Muscle of leg (tissue), 11 donors: Measurements from ENCODE around the gene MTARC2. TPM values are rescaled to one million over a fixed set of nuclear protein-coding genes. Genes with fewer than 3 reads are reported as not detected.

Source experiments
- DNase-seq: peaks from one replicate; pipeline ENCODE4 v3.0.0; 2013
- H3K27ac ChIP-seq: one replicate; pipeline ENCODE4 v1.5.1; 2013; ENCODE audit warnings: mild to moderate bottlenecking, low read length, control low read depth
- H3K27me3 ChIP-seq: one replicate; pipeline ENCODE4 v1.6.1; 2013; ENCODE audit warnings: low read length; ENCODE audit not compliant: control insufficient read depth, insufficient read depth
- H3K36me3 ChIP-seq: one replicate; pipeline ENCODE4 v1.6.1; 2013; ENCODE audit warnings: low read length; ENCODE audit not compliant: control insufficient read depth, insufficient read depth
- H3K4me1 ChIP-seq: one replicate; pipeline ENCODE4 v1.6.1; 2013; ENCODE audit warnings: low read length; ENCODE audit not compliant: control insufficient read depth, insufficient read depth
- H3K4me3 ChIP-seq: one replicate; pipeline ENCODE4 v1.5.1; 2013; ENCODE audit warnings: low read length, control low read depth
- H3K9me3 ChIP-seq: replicated peaks from 2 replicates; pipeline ENCODE4 v1.6.1; 2013; ENCODE audit warnings: low read depth, low read length; ENCODE audit not compliant: control insufficient read depth
- WGBS: methylation state at CpG from one replicate; pipeline ENCODE4 v1.1.5; 2013; ENCODE audit warnings: missing lambda C conversion rate; ENCODE audit not compliant: insufficient coverage; 5-methylcytosine and 5-hydroxymethylcytosine counted together
- polyA plus RNA-seq, 8 donors: library from polyadenylated mRNA; unstranded; fragments of 120-200 nt; gene quantifications; one replicate each; pipeline versions ENCODE4 v1.2.1 to v1.2.3, GENCODE V29; 2013; ENCODE audit warnings: inconsistent platforms in 1 of 8, low replicate concordance in 1 of 8; ENCODE audit not compliant: insufficient read length in 8 of 8, insufficient read depth in 1 of 8
- total RNA-seq: library from RNA; stranded (reverse); fragments of 120-200 nt; gene quantifications from one replicate; pipeline ENCODE4 v1.2.4, GENCODE V29; 2013

Gene MTARC2
- total and polyA plus RNA-seq, 9 donors, result 7.0 to 21.4 (median 15.9) TPM

- H3K9me3 ChIP-seq, result no peaks in the 10 kb centered on the region
- DNase-seq, result no peak
- peaks cover 14% of the 10 kb centered on the region for H3K4me1 ChIP-seq
- H3K27me3 ChIP-seq, result peaks cover 5% of the 10 kb centered on the region
- no CpG with 5 or more reads among the region's 4 CpGs for WGBS
- no peak overlapping the region for H3K27ac ChIP-seq
- H3K4me3 ChIP-seq, result no peak overlapping the region
- H3K36me3 ChIP-seq, result peaks cover 13% of the 10 kb centered on the region
Measured at GRCh38 chr1:220784751-220785150, 36.6 kb downstream of the MTARC2 start.

DNA sequence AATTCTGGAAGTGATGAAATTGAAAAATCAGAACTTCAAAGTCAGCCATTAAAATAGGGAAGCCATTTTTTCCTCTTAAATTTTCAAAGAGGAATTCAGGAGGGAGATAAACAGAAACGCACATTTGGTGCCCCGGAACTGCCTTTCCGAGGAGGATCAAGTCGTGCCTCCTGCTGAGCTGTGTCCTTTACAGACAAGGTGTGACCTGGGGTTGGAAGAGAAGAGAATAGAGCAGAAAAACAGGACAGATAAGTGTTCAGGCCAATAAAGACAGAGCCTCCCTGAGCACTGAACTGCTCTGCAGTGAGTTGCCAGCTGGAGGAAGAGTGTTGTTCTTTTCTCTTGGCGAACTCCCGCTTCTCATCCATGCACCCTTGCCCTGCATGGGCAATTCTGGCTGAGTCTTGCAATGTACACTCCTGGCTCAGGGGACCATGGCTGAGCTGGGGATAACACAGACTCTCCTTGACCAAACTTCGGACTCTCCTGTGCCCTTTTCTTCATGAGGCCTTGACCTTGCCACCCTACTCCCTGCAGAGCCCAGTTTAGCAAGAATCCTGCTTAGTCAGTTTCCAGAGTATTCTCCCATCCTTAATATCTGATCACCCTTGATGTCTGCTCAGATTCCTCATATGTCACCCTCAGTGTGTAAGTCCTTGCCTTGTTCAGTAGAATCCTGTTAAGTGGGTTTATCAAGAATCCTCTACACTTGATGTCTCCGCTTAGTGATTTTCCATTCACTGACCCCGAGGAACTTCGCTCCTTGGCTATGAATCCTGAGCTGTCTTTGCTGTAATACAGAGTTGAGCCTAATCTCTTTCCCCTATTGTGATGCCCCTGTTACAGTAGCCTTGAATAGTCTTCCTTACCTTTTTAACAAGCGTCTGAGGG is 37.3 kb downstream of the MTARC2 start:
- 88% methylated on average over 10 of the region's 11 CpGs for WGBS
- DNase-seq, result no peak
- H3K27ac ChIP-seq, result no peak overlapping the region
- H3K36me3 ChIP-seq, result peaks cover 13% of the 10 kb centered on the region
- peaks cover 5% of the 10 kb centered on the region for H3K27me3 ChIP-seq
- no peaks in the 10 kb centered on the region for H3K9me3 ChIP-seq
- H3K4me1 ChIP-seq, result peaks cover 14% of the 10 kb centered on the region
- no peak overlapping the region for H3K4me3 ChIP-seq

- Histone ChIP-seq H3K27me3 (peaks cover 5% of the 10 kb centered on the region), H3K4me3 (peak overlapping the region; percentile 54), H3K36me3 (peaks cover 13% of the 10 kb centered on the region), H3K27ac (no peak overlapping the region), H3K4me1 (peaks cover 14% of the 10 kb centered on the region), H3K9me3 (no peaks in the 10 kb centered on the region)
- 41% methylated on average over 7 of the region's 13 CpGs for WGBS
- DNase-seq, result no peak
Measured at GRCh38 chr1:220786057-220786336, 37.9 kb downstream of the MTARC2 start.

DNA sequence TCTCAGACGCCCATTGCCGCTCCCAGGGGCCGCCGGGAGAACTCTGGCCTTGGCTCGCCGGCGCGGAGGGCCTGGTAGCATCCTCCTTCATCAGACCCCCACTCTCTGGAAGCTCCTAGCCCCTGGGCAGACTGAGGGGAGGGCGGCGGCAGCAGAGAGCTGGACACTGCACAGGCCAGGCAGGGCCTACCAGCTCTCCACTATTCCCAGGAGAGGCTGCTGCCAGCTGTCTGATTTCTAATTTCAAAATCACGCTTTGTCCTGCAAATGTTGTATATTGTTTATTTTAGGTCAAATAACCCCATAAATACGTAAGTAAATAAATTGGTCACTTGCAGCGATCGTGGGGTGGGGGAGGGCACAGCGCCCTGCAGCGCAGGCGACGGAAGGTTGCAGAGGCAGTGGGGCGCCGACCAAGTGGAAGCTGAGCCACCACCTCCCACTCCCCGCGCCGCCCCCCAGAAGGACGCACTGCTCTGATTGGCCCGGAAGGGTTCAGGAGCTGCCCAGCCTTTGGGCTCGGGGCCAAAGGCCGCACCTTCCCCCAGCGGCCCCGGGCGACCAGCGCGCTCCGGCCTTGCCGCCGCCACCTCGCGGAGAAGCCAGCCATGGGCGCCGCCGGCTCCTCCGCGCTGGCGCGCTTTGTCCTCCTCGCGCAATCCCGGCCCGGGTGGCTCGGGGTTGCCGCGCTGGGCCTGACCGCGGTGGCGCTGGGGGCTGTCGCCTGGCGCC is 38.4 kb downstream of the MTARC2 start, which contains the start of gene MTARC1:
Gene MTARC1, plus strand, starts transcription at position 577 of the 732 bp plus-strand sequence. Its CDS starts 32 bp downstream, at position 609.
- peak within 1 kb of the TSS; percentile 54 for H3K4me3 ChIP-seq
- H3K27me3 ChIP-seq, result peaks cover 5% of the 10 kb centered on the region
- H3K9me3 ChIP-seq, result no peaks in the 10 kb centered on the region
- H3K36me3 ChIP-seq, result peaks cover 13% of the 10 kb centered on the region
- H3K4me1 ChIP-seq, result peaks cover 14% of the 10 kb centered on the region
- DNase-seq, result peak; percentile 75
- 1% methylated on average over 47 of the region's 56 CpGs for WGBS
- H3K27ac ChIP-seq, result no peak within 1 kb of the TSS

DNA sequence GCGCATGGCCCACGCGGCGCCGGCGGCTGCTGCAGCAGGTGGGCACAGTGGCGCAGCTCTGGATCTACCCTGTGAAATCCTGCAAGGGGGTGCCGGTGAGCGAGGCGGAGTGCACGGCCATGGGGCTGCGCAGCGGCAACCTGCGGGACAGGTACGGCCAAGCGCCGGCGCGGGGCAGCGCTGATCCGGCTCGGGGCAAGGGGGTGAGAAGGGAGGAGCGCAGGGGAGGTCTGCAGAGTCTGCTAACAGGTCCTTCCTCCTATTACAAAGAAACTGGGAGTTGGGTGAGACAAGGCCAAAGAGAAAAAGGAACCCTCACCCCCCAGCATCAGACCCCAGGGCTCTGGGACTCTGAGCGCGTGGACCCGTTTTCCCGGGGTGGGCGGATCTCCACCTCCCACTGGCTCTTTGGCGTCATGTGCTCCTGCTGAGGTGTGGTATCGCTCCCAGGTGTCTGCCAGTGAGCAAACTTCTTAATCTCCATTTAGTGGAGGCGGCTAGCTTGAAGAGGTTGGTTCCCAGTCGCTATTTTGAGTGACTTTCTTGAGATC is 39.0 kb downstream of the MTARC2 start:
- Histone ChIP-seq H3K27me3 (peaks cover 5% of the 10 kb centered on the region), H3K9me3 (no peaks in the 10 kb centered on the region), H3K27ac (no peak overlapping the region), H3K4me3 (peak overlapping the region; percentile 54), H3K36me3 (peaks cover 10% of the 10 kb centered on the region), H3K4me1 (peaks cover 14% of the 10 kb centered on the region)
- 3% methylated on average over 21 of the region's 32 CpGs for WGBS
- no peak for DNase-seq

GRCh38 chr1:220788900-220789299 is 40.8 kb downstream of the MTARC2 start:
- H3K27me3 ChIP-seq, result peaks cover 5% of the 10 kb centered on the region
- H3K4me1 ChIP-seq, result peaks cover 14% of the 10 kb centered on the region
- no peak overlapping the region for H3K27ac ChIP-seq
- H3K9me3 ChIP-seq, result no peaks in the 10 kb centered on the region
- no peak overlapping the region for H3K4me3 ChIP-seq
- WGBS, result 82% methylated on average over 4 of the region's 7 CpGs
- no peak for DNase-seq
- peaks cover 2% of the 10 kb centered on the region for H3K36me3 ChIP-seq

DNA sequence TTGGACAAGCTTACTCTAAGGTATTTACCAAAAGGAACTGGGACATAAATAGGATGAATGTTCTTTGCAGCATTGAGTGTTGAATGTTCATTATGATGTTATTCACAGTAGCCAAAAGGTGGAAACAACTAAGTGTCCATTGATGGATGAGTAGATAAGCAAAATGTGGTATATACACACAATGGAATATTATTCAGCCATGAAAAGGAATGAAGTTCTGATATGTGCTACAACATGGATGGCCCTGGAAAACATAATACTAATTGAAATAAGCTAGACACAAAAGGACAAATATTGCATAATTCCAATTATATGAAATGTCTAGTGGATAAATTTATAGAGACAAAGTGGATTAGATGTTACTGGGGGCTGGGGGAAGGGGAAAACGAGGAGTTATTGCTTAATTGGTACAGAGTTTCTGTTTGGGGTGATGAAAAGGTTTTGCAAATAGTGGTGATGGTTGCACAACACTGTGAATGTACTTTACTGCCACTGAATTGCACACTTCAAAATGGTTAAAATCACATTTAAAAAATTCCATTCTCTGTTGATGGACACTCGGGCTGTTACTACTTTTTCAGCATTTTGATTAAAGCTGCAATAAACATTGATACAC is 41.5 kb downstream of the MTARC2 start:
- H3K27me3 ChIP-seq, result peaks cover 5% of the 10 kb centered on the region
- peaks cover 14% of the 10 kb centered on the region for H3K4me1 ChIP-seq
- DNase-seq, result no peak
- no peak overlapping the region for H3K27ac ChIP-seq
- H3K9me3 ChIP-seq, result no peaks in the 10 kb centered on the region
- WGBS, result no CpG with 5 or more reads among the region's 2 CpGs
- no peaks in the 10 kb centered on the region for H3K36me3 ChIP-seq
- no peak overlapping the region for H3K4me3 ChIP-seq

DNA sequence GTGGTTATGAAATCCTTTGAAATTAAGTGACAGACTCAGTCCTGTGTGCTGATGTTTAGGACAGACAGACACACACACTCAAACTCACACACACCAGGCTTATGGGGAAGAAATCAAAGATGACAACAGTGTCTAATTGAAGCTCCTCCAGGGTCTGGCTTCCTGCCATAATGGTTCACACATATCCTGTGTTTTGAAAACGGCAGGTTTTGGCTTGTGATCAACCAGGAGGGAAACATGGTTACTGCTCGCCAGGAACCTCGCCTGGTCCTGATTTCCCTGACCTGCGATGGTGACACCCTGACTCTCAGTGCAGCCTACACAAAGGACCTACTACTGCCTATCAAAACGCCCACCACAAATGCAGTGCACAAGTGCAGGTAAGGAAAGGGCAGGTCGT is 43.2 kb downstream of the MTARC2 start:
- peaks cover 7% of the 10 kb centered on the region for H3K4me1 ChIP-seq
- WGBS, result 52% methylated on average over 2 of the region's 6 CpGs
- H3K4me3 ChIP-seq, result no peak overlapping the region
- H3K36me3 ChIP-seq, result no peaks in the 10 kb centered on the region
- no peak overlapping the region for H3K27ac ChIP-seq
- peaks cover 5% of the 10 kb centered on the region for H3K27me3 ChIP-seq
- no peak for DNase-seq
- no peaks in the 10 kb centered on the region for H3K9me3 ChIP-seq

DNA sequence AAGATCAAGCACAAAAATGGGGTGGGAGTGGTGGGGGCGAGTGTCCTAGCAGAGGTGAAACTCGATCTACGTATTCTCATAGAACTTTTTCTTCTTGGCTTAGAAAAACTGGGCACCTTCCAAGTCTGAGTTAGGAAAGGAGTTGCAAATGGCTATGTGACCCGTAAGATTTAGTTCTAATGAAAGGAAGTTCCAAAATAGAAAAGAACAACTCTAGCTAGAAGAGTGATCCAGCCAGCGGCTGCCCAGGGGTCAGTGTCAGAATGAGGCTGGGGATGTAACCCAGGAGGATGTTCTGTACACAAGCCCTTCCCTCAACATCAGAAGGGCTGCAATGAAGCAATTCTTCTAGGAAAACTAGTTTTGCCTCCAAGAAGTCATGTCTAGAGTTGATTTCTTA is 43.8 kb downstream of the MTARC2 start:
- peak; percentile 52 for DNase-seq
- Histone ChIP-seq H3K36me3 (no peaks in the 10 kb centered on the region), H3K27ac (no peak overlapping the region), H3K4me3 (no peak overlapping the region), H3K9me3 (no peaks in the 10 kb centered on the region), H3K4me1 (peaks cover 5% of the 10 kb centered on the region), H3K27me3 (peaks cover 5% of the 10 kb centered on the region)
- 22% methylated on average over 1 of the region's 5 CpGs for WGBS

DNA sequence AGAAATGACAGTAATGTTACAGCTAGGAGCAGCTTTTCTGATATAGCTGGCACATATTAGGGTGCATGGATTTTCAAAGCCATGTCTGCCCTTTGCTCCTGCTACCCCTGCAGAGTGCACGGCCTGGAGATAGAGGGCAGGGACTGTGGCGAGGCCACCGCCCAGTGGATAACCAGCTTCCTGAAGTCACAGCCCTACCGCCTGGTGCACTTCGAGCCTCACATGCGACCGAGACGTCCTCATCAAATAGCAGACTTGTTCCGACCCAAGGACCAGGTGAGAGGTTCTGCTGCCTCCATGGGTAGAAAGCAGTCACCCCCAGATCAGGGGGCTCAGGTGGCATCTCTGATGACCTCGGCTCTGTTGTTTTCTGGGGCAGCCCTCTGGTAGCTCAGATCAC is 48.4 kb downstream of the MTARC2 start:
- H3K4me3 ChIP-seq, result no peak overlapping the region
- H3K36me3 ChIP-seq, result peaks cover 2% of the 10 kb centered on the region
- 88% methylated on average over 9 of the region's 10 CpGs for WGBS
- H3K9me3 ChIP-seq, result no peaks in the 10 kb centered on the region
- no peaks in the 10 kb centered on the region for H3K27me3 ChIP-seq
- DNase-seq, result no peak
- no peak overlapping the region for H3K27ac ChIP-seq
- no peaks in the 10 kb centered on the region for H3K4me1 ChIP-seq
